K562 (cell line): Measurements from ENCODE around the gene RPS2. TPM values are rescaled to one million over a fixed set of nuclear protein-coding genes. Genes with fewer than 3 reads are reported as not detected.

Experiments
- ATAC-seq: fragments of 200-7000 bp; cut with Tn5 transposase; 3 replicates; pipeline ENCODE4 v1.9.1; 2020; ENCODE audit warnings: moderate library complexity
- BruUV-seq: library from RNA; stranded (reverse); fragments of 400-500 nt; replicated peaks from 2 replicates; lab custom pipeline; 2021; lab: Mats Ljungman, UMichigan
- CTCF ChIA-PET: fragments of 300-600 bp; formaldehyde crosslinking; extraction: SDS; loops from one replicate; lab custom pipeline; 2021; ENCODE audit warnings: low intra/inter-chr PET ratio; lab: Yijun Ruan, JAX
- POLR2A ChIA-PET: fragments of 300-600, 350-650 bp; sonication (Branson Sonifier 250); formaldehyde crosslinking; extraction: SDS; loops from one replicate; lab custom pipeline; 2021; ENCODE audit warnings: antibody characterized with exemption, inconsistent platforms; lab: Yijun Ruan, JAX
- DNase-seq, 4 experiments: peaks; one replicate each; pipeline versions ENCODE4 v3.0.0 to v3.0.0-alpha.2; 2011 to 2018; ENCODE audit warnings: low spot score in 3 of 4, mixed read lengths in 3 of 4; ENCODE audit errors: extremely low read depth in 1 of 4
- FAIRE-seq: peaks from 2 replicates; lab custom pipeline; 2011; peaks lifted over from hg19 to GRCh38; lab: Jason Lieb, UNC
- H2AFZ ChIP-seq: 2 replicates; pipeline ENCODE4 v1.6.0; 2011; ENCODE audit warnings: low read depth, low read length, control low read depth, inconsistent platforms
- H3K27ac ChIP-seq: fragments of 200-600 bp; 3 replicates; pipeline ENCODE4 v1.8.0; 2011; ENCODE audit warnings: low read depth, mild to moderate bottlenecking, control low read depth, inconsistent platforms, low read length, moderate library complexity, mixed read lengths; ENCODE audit errors: extremely low read depth
- H3K27me3 ChIP-seq, 2 experiments: fragments of 300-600 bp in 1 of 2; 2 replicates in 1 of 2; 3 replicates in 1 of 2; pipeline versions ENCODE4 v1.6.0 to v1.8.0; 2011; ENCODE audit warnings: inconsistent platforms in 2 of 2, low read length in 2 of 2, mild to moderate bottlenecking in 1 of 2, mixed read lengths in 1 of 2, moderate library complexity in 1 of 2; ENCODE audit not compliant: control insufficient read depth in 2 of 2, insufficient read depth in 2 of 2
- H3K36me3 ChIP-seq: fragments of 300-600 bp; 3 replicates; pipeline ENCODE4 v1.8.0; 2011; ENCODE audit warnings: mild to moderate bottlenecking, low read length, inconsistent platforms; ENCODE audit not compliant: control insufficient read depth, insufficient read depth
- H3K4me1 ChIP-seq, 2 experiments: fragments of 200-600 bp in 1 of 2; replicated peaks in 1 of 2; 2 replicates in 1 of 2; 3 replicates in 1 of 2; pipeline versions ENCODE4 v1.5.1 to v1.8.0; 2011; ENCODE audit warnings: inconsistent platforms in 2 of 2, low read length in 2 of 2, mild to moderate bottlenecking in 1 of 2, mixed read lengths in 1 of 2, moderate library complexity in 1 of 2; ENCODE audit not compliant: control insufficient read depth in 2 of 2, insufficient read depth in 2 of 2
- H3K4me2 ChIP-seq: 2 replicates; pipeline ENCODE4 v1.6.1; 2011; ENCODE audit warnings: low read length, control low read depth, inconsistent platforms, mixed read lengths; ENCODE audit not compliant: insufficient read depth
- H3K4me3 ChIP-seq: fragments of 200-600 bp; sonication (generic), shearing (Covaris generic); 2 replicates; pipeline ENCODE4 v1.5.1; 2016; ENCODE audit warnings: control low read depth, inconsistent platforms
- H3K79me2 ChIP-seq: fragments of 200-600 bp; 3 replicates; pipeline ENCODE4 v1.8.0; 2011; ENCODE audit warnings: low read length, inconsistent platforms; ENCODE audit not compliant: control insufficient read depth, insufficient read depth
- H3K9ac ChIP-seq, 2 experiments: 2 replicates each; pipeline versions ENCODE4 v1.6.0 to v1.6.1; 2011; ENCODE audit warnings: low read depth in 2 of 2, low read length in 2 of 2, control low read depth in 1 of 2, inconsistent platforms in 1 of 2, mild to moderate bottlenecking in 1 of 2, mixed read lengths in 1 of 2; ENCODE audit not compliant: insufficient read depth in 1 of 2
- H3K9me1 ChIP-seq: one replicate; pipeline ENCODE4 v1.6.0; 2011; ENCODE audit warnings: inconsistent platforms, mild to moderate bottlenecking, low read length, moderate library complexity; ENCODE audit not compliant: control insufficient read depth, insufficient read depth
- H3K9me3 ChIP-seq: replicated peaks from 2 replicates; pipeline ENCODE4 v1.5.1; 2011; ENCODE audit warnings: low read depth, low read length, inconsistent platforms; ENCODE audit not compliant: control insufficient read depth, insufficient read depth
- H4K20me1 ChIP-seq: replicated peaks from 2 replicates; pipeline ENCODE4 v1.6.1; 2011; ENCODE audit warnings: low read length, inconsistent platforms, mixed read lengths; ENCODE audit not compliant: control insufficient read depth, insufficient read depth
- CBX1 ChIP-seq: sonication (generic); IDR thresholded peaks from 2 replicates; pipeline ENCODE4 v1.6.1; 2016; ENCODE audit warnings: antibody characterized with exemption, low read depth, mild to moderate bottlenecking
- FOS ChIP-seq: IDR thresholded peaks from 3 replicates; pipeline ENCODE4 v1.6.1; 2011; ENCODE audit not compliant: insufficient read length; ENCODE audit errors: extremely low read depth
- GABPB1 ChIP-seq: sonication (generic); formaldehyde crosslinking; IDR thresholded peaks from 2 replicates; pipeline ENCODE4 v1.8.0; 2022; ENCODE audit warnings: mild to moderate bottlenecking, missing genetic modification reagents
- NFRKB ChIP-seq: fragments of 450-650 bp; IDR thresholded peaks from 2 replicates; pipeline ENCODE4 v1.6.1; 2016; ENCODE audit warnings: low read depth
- SP1 ChIP-seq: sonication (generic); formaldehyde crosslinking; IDR thresholded peaks from 2 replicates; pipeline ENCODE4 v1.8.1; 2022; ENCODE audit warnings: mild to moderate bottlenecking, missing genetic modification reagents
- ZC3H4 ChIP-seq: sonication (generic); formaldehyde crosslinking; IDR thresholded peaks from 2 replicates; pipeline ENCODE4 v1.9.0; 2021; ENCODE audit warnings: missing genetic modification reagents, borderline replicate concordance
- ZNF121 ChIP-seq: sonication (generic); formaldehyde crosslinking; conservative IDR thresholded peaks from 2 replicates; pipeline ENCODE4 v1.8.0; 2022; ENCODE audit warnings: missing genetic modification reagents
- ZNF699 ChIP-seq: fragments of 250-450 bp; sonication (Bioruptor Pico); IDR thresholded peaks from 2 replicates; pipeline ENCODE4 v1.8.0; 2021; ENCODE audit warnings: mild to moderate bottlenecking, moderate library complexity; ENCODE audit not compliant: insufficient replicate concordance
- WGBS: fragments of 100-300 bp; shearing (Covaris generic); methylation state at CpG from one replicate; pipeline ENCODE4 v1.1.6; 2016; ENCODE audit warnings: low coverage, mixed read lengths; ENCODE audit not compliant: insufficient coverage; ENCODE audit errors: missing lambda C conversion rate; 5-methylcytosine and 5-hydroxymethylcytosine counted together
- in situ Hi-C: fragments of 300-500 bp; cut with MboI; formaldehyde crosslinking; loops from 4 replicates; pipeline ENCODE4 v1.15.0; 2018; ENCODE audit warnings: inconsistent platforms, mixed read lengths
- intact Hi-C: fragments of 100-400 bp; cut with micrococcal nuclease; formaldehyde crosslinking; loops from 2 replicates; pipeline ENCODE4 v1.14.2; 2022
- polyA plus RNA-seq, 8 experiments: library from polyadenylated mRNA; depleted of rRNA in 4 of 8; stranded (reverse) in 5 of 8; unstranded in 3 of 8; fragments of >200 nt; fragmentation: Nextera tagmentation in 2 of 8; fragmentation: Illumina TruSeq in 1 of 8; extraction: Ambion mirVana in 2 of 8; extraction: Trizol in 1 of 8; gene quantifications; 2 replicates each; pipeline versions ENCODE4 v1.2.1 to v1.2.3, GENCODE V29; 2011 to 2014; ENCODE audit warnings: inconsistent platforms in 1 of 8, missing spikeins in 1 of 8
- total RNA-seq, 7 experiments: library from RNA; depleted of rRNA in 6 of 7; stranded (reverse); fragments of >200 nt in 6 of 7; fragmentation: Illumina TruSeq in 2 of 7; extraction: Trizol in 2 of 7; gene quantifications; 2 replicates each; pipeline versions ENCODE4 v1.2.1 to v1.2.3, GENCODE V29; 2011 to 2021; ENCODE audit warnings: low replicate concordance in 1 of 7
- TF ChIP-seq, protein P1 (sequence below): sonication (generic); formaldehyde crosslinking; IDR thresholded peaks from 2 replicates; pipeline ENCODE4 v1.8.0; 2023; ENCODE audit warnings: mild to moderate bottlenecking, missing genetic modification reagents
- TF ChIP-seq, protein P2 (sequence below): fragments of 250-450 bp; sonication (Bioruptor Pico); IDR thresholded peaks from 2 replicates; pipeline ENCODE4 v1.5.0; 2021; ENCODE audit warnings: mild to moderate bottlenecking, borderline replicate concordance
- TF ChIP-seq, protein P3 (sequence below): sonication (generic); formaldehyde crosslinking; IDR thresholded peaks from 2 replicates; pipeline ENCODE4 v1.9.0; 2022; ENCODE audit warnings: mild to moderate bottlenecking, missing genetic modification reagents

RPS2 gene
- total and polyA plus RNA-seq, 9 of the 15 experiments (the other 6 are each of a cell fraction or from before 2014, with no cell fraction given) = 834 to 4,794 (median 3,793) TPM

DNA sequence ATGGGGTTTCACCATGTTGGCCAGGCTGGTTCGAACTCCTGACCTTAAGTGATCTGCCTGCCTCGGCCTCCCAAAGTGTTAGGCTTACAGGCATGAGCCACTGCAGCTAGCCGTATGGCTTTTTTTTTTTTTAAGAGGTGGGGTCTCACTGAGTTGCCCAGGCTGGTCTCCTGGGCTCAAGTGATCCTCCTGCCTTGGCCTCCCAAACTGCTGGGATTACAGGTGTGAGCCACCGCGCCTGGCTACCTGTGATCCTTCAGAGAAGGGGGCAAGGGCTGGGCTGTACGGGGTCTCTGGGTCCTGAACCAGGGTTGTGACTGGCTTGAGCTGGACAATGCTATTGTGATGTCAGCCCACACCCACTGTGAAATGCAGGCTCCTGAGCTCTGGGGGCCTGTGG lies 1.8 kb upstream of the RPS2 start, which contains the start of gene RNF151:
TSS of gene RNF151 (plus strand) at position 397 of the 400 bp plus-strand sequence. CDS start 26 bp downstream, outside the sequence.
- Histone ChIP-seq H2AFZ (no peak within 1 kb of the TSS), H3K9me3 (no peaks in the 10 kb centered on the region), H3K79me2 (peaks cover 62% of the 10 kb centered on the region), H3K4me1 (peaks cover 5 to 51% of the 10 kb centered on the region in 2 experiments; a peak in 4 of 5 replicates), H4K20me1 (peaks cover 25% of the 10 kb centered on the region), H3K4me2 (peak within 1 kb of the TSS; percentile 86), H3K4me3 (peak within 1 kb of the TSS; percentile 89), H3K9me1 (peaks cover 3% of the 10 kb centered on the region), H3K27ac (peak within 1 kb of the TSS; percentile 85), H3K36me3 (peaks cover 27% of the 10 kb centered on the region), H3K9ac (peak within 1 kb of the TSS; percentile 94 to 100), H3K27me3 (no peaks in the 10 kb centered on the region)
- in situ Hi-C loops = no loop called here
- DNase-seq (no peak), FAIRE-seq (no peak), ATAC-seq (no peak)
- TF ChIP-seq NFRKB = no peak
- peak; percentile 93 for TF ChIP-seq ZNF121 (CRISPR knock-in tag)
- TF ChIP-seq ZNF699 = no peak
- TF ChIP-seq GABPB1 = no peak
- ChIA-PET POLR2A (interaction anchor here (0.6 to 3.9 kb wide), 9 partner anchors 9 to 1006 kb away, joined by 3 to 103 read pairs (median 5); partner anchors contain the start of genes GFER, NME3, NOXO1 and SYNGR3), CTCF (no interaction called here)
- intact Hi-C loops = no loop called here
- BruUV-seq = no TSS peak
- WGBS = 86% methylated on average over 5 of the region's 6 CpGs

DNA sequence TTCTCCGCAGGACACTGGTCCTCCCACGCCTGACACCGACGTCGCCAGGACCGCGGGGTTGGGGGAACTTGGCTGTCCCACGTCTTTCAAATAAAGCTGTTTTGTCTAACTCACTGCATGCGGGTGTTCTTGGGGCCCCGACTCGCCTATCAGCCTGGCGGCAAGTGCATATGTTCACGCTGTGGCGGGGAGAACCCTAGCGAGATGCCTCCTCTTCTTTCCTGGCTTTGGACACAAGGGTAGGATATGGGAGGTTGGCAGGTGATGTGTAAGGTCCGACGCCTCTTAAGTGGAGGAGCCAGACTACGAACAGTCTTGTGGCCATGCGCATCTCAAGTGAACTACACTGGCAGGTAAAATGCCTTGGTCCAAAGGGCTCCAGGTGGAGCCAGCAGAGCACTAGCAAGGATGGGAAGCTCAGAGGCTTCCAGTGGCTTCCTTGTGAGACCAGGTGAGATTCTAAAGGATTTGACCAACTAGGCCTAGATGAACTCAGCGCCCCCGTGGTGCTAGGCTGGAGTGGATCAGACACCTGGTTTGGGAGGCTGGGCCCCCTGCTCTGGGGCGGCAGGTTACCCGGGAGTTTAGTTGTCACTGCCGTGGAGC lies 873 bp upstream of the RPS2 start:
- FAIRE-seq (no peak), ATAC-seq (no peak), DNase-seq (no peak)
- Histone ChIP-seq H3K9me1 (peaks cover 3% of the 10 kb centered on the region), H3K79me2 (peaks cover 63% of the 10 kb centered on the region), H3K9ac (peak overlapping the region; percentile 94 to 100), H4K20me1 (peaks cover 33% of the 10 kb centered on the region), H3K9me3 (no peaks in the 10 kb centered on the region), H3K4me1 (peaks cover 8 to 48% of the 10 kb centered on the region in 2 experiments; a peak in 3 of 5 replicates), H3K4me3 (peak overlapping the region; percentile 89), H3K4me2 (peak overlapping the region; percentile 86), H2AFZ (0 out of 2 replicates have a peak overlapping the region, but pooled peaks have one; percentile 73), H3K27me3 (no peaks in the 10 kb centered on the region), H3K36me3 (peaks cover 36% of the 10 kb centered on the region), H3K27ac (peak overlapping the region; percentile 85)
- in situ Hi-C loops = no loop called here
- ChIA-PET CTCF (no interaction called here), POLR2A (interaction anchor here (0.6 to 3.9 kb wide), 48 partner anchors 8 to 923 kb away, joined by 3 to 103 read pairs (median 5); partner anchors contain the start of genes FAHD1, GFER, HAGH and MEIOB)
- intact Hi-C loops = loop anchor here (2.0 kb wide), 1 partner anchor 23 kb away; the partner anchor contains the start of gene MSRB1
- no TSS peak for BruUV-seq
- WGBS = 1% methylated on average over 23 of the region's 24 CpGs
- 0 out of 2 replicates have a peak, but pooled peaks have one; percentile 71 for TF ChIP-seq ZC3H4 (CRISPR knock-in tag)
- TF ChIP-seq, protein P1, sequence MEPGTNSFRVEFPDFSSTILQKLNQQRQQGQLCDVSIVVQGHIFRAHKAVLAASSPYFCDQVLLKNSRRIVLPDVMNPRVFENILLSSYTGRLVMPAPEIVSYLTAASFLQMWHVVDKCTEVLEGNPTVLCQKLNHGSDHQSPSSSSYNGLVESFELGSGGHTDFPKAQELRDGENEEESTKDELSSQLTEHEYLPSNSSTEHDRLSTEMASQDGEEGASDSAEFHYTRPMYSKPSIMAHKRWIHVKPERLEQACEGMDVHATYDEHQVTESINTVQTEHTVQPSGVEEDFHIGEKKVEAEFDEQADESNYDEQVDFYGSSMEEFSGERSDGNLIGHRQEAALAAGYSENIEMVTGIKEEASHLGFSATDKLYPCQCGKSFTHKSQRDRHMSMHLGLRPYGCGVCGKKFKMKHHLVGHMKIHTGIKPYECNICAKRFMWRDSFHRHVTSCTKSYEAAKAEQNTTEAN = no peak
- TF ChIP-seq, protein P2, sequence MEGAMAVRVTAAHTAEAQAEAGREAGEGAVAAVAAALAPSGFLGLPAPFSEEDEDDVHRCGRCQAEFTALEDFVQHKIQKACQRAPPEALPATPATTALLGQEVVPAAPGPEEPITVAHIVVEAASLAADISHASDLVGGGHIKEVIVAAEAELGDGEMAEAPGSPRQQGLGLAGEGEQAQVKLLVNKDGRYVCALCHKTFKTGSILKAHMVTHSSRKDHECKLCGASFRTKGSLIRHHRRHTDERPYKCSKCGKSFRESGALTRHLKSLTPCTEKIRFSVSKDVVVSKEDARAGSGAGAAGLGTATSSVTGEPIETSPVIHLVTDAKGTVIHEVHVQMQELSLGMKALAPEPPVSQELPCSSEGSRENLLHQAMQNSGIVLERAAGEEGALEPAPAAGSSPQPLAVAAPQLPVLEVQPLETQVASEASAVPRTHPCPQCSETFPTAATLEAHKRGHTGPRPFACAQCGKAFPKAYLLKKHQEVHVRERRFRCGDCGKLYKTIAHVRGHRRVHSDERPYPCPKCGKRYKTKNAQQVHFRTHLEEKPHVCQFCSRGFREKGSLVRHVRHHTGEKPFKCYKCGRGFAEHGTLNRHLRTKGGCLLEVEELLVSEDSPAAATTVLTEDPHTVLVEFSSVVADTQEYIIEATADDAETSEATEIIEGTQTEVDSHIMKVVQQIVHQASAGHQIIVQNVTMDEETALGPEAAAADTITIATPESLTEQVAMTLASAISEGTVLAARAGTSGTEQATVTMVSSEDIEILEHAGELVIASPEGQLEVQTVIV (CRISPR knock-in tag) = no peak
- TF ChIP-seq, protein P3, sequence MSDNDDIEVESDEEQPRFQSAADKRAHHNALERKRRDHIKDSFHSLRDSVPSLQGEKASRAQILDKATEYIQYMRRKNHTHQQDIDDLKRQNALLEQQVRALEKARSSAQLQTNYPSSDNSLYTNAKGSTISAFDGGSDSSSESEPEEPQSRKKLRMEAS (CRISPR knock-in tag) = no peak
- no peak for TF ChIP-seq FOS
- peak; percentile 43; the same call in 1 of the 2 replicates for TF ChIP-seq SP1
- TF ChIP-seq CBX1 = no peak
